HK-2 (cell line): ENCODE measurements around the gene NKTR.

Experiments used
- DNase-seq: peaks from one replicate; pipeline ENCODE4 v3.0.0-alpha.2; 2018; ENCODE audit not compliant: unreplicated experiment

The NKTR gene

DNA sequence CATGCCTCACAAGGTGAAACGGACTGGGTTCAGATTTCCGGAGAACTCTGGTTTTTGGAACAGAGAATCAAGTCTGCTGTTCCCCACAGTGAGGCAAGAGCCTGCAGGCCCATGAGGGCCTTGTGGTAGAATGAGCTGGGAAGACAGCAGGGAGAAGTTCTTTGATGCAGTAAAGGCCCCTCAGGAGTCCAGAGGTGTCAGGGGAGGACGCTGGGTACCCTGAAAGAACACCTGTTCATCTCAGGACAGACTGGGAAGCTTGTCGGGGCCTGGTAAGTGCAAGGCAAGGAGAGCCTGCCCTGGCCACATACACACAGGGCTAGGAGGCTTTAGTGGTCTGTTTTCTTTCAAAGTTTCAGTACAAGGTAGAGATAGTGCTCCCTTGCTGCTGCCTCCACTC is 49.3 kb downstream of the NKTR start:
- DNase-seq, result no peak

DNA sequence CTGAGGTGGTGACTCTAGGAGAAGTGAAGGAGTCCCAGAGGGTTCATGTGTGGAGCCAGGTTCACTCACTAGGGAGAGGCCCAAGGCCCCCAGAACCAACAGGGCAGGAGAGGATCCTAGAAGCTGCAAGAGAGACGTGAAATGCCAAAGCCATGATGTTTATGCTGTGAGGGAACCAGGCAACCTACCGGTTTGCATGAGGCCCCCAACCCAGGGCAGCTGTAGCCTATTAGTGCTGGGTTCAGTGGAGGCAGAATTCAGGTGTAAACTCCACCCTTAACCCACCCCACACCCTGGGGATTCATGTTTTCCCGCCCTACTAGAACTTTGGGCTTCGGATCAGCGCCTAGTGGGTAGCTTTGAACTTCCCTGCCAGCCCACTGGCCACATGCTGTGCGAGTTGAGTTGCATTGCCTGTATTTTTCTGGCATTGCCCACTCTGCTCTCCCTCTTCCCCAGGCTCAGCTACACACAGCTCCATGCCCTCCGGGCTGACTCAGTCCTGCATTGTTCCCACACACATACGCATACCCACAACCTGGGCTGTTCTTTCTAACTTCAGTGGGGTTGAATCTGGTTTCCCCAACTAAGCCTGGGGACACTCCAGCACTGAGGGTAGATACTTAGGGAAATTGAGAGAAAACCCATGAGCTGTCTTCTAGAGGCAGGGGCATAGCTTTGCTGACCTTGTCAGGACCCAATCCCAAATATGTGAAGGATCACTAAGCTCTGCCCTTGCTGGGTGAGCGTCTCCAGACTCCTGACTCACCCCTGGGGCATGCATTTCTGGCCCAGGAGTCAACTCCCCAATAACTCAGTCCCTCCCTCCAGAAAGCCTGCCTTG is 51.0 kb downstream of the NKTR start:
- DNase-seq, result peak; percentile 47

DNA sequence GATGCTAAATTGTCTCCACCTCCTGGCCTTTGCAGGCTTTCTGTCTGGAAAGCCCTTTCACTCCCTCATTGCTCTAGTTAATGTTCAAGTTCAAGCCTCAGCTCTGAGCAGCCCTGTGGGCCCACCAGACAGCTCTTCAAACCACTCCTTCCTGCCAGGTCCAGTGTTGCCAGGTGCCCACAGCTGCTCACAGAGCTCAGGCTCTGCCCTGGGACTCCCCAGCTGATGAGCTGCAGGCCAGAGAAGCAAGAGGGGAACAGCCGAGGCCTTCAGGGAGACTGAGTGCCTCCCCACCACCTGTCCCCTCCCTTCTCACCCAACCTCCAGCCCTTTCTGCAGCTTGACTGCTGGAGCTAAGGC is 51.7 kb downstream of the NKTR start:
- DNase-seq, result no peak

- peak; percentile 81 for DNase-seq
Observed at GRCh38 chr3:42652611-42653302, 52.3 kb downstream of the NKTR start.

DNA sequence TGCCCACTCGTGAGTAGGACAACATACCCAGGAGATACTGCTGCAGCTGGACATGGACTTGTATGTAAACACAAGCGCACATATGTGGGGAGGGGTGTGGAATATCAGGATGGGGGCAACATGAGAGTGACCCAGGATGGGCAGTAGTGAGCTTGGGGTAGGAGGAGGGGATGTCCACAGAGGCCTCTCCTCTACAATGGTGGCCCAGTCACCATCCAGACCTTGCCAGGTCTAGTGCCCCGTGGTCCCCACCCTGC is 52.7 kb downstream of the NKTR start:
- no peak for DNase-seq

GRCh38 chr3:42653560-42654330 is 53.3 kb downstream of the NKTR start, which contains the start of gene ZBTB47:
ZBTB47 (plus strand) TSS chr3:42653697; CDS start chr3:42658356, 4,659 bp downstream.
- peak; percentile 40 for DNase-seq

DNA sequence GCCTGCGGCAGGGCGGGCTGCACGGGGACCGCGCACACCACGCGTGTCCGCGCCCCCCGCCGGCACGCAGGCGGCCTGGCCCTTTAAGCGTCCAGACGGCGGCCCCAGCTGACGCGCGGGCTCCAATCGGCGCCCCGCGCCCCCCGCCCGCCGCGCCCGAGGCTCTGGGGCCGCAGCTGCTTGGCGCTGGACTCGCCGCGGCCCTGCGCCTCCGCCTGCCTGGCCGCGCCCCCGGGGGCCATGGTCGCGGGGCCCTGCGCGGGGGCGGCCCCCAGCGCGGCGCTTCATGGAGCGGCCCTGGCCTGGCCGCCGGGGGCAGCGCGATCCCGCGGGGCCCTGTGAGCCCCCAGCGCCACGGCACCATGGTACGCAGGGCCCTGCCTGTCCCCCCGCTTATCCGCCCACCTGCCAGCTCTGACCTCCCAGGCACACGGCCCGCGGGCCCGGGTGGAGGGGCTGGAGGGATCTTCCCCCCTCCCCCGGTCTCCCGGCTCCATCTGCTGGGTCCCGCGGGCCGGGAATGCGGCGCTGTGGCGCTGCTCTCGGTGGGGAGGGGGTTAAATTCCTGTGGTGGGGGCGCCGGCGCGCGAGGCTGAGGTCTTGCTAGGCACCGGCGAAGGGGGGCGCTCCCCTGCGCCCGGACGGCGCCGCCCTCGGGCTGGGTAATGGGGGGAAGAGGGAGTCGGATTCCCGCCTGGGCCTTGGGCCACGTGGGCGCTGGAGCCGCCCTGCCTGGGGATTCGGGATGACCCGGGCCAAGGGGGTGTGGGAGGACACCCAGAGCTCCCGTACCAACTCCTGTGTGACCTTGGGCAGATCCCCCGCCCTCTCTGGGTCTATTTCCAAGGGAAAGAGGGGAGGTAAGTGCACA is 54.1 kb downstream of the NKTR start:
- peak; percentile 54 for DNase-seq

GRCh38 chr3:42655331-42655888 is 54.9 kb downstream of the NKTR start:
- no peak for DNase-seq

DNA sequence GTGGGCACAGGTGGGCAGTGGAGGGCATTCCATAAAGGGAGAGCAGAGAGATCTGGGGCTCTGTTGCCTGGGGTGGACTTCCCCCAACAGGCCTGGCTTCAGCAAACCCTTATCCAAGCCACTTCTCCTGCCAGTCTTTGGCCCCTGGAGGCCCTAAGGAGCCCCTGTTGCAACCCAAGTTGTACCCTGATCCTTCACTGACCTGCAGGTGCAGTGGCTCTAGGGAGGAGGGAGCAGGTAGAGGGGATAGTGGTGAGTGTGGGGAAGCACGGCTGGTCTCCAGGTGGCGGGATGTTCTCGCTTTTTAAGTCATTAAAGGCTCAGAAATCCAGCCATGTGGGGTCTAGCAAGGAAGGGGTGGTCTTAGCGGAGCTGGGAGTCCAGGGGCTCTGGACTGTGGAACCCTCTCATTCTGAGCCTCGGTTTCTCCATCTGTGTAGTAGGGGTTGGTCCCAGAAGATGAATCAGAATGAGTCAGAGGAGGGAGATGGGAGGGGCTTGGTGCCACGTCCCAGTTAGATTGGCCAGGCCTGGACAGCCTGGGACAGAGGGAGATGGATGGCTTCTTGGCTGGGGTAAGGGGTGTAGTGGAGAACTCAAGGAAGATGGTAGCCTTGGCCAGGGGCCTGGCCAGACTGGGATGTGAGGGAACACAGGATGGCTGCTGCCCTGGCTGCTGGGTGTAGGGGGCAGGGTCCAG is 55.6 kb downstream of the NKTR start:
- DNase-seq, result no peak

DNA sequence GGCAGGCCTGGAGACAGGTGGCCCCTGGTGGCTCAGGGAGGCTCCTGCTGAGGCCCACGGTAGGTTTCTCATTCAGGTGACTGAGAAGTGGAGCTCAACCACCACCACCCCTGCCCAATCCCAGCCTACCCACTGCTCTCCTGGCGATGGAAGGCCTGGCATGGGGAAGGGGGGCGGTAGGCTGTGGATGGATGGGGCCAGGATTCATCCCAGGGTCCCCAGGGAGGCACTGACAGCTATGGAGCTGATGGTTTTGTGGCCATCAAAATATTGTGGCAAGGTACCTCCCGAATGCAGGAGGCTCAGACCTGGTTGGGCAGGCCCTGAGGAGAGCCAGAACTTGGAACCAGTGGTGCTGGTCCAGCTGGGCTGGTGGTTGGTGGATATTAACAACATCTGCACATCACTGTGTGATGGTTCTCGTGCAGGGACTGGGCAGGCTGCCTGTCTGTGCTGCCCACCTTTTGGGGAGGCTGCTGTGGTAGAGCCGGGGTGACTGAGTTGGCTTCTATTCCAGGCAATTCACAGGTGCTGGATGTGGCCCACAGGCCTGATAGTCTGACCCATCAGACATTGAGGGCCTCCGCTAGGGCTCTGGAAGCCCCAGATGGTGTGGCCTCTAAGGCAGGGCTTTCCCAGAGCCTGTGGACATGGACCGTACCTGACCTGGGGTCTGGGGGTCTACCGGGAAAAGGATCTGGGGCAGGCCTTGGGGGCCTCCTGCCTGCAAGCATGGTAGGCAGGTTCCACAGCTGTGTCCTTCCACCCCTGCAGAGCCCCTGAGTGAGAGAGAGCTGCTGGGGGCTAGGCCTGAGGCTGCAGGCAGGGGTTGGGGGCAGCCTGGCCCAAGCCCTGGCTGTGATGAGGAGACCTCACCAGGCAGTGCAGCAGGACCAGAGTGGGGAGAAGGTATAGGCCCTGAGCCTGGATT is 56.5 kb downstream of the NKTR start:
- no peak for DNase-seq

DNA sequence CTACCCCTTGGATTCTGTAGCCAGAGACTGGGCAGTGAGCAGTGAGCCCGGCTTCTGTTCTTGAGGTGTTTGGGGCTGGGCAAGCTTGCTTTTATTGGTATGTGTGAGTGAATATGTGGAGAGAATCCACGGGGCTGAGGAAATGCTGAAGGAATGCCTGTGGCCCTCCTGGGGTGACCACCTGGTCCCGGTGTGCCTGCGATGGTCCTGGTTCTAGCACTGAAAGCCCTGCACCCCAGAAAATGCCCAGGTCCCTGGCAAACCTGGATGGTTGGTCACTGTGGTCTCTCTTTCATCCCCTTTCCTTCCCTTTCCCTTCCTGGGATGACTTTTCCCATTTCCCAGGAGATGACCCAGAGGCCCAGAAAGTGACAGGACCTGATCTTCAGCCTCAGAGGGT is 57.2 kb downstream of the NKTR start:
- DNase-seq, result no peak

- DNase-seq, result no peak
Observed at GRCh38 chr3:42658091-42658770, 57.7 kb downstream of the NKTR start.

GRCh38 chr3:42658771-42659390 is 58.4 kb downstream of the NKTR start:
- no peak for DNase-seq

GRCh38 chr3:42659451-42660130 is 59.1 kb downstream of the NKTR start:
- DNase-seq, result no peak

DNA sequence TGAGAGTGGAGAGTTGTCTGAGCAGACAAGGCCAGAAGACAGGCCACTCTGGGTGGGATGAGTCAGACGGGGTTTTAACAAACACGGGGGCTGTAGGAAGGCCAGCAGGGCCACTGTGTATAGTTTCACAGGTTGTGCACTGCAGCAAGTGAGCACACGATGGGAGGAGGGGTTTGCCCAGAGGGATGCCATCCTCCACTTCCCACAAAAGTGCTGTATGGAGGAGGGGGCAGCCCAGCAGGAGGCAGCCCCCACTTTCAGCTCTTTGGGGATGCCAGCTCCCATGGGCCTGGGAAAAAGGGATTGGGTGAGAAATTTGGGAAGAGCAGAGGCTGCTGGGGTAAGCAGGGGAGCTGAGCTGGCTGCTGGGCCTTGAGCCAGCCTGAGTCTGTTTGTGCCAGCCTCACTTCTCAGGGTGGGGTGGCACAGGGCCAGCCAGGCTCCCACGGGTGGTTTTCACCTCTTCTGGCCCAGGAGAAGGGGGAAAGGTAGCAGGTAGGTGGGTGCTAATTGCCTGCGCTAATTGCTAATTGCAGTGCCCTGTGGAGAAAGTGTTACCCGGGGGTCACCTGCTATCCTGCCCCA is 59.7 kb downstream of the NKTR start:
- no peak for DNase-seq

DNA sequence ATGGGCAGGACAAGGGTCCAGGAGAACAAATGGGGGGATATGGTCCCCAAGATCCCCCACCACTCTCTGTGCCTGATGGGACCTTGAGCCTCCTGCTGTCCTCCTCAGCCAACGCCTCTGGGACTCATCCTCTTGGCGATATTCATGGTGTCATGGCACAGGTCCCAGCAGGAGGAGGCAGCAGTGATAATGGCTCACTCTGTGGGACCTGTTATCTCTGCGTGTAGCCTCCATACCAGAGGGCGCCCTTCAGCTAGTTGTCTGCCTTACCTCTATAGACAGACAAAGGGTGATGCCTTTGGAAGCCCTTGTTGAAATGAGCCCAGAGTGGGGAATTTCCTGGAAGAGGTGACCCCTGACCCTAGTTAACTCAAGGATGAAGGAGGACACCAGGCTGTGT is 60.4 kb downstream of the NKTR start:
- no peak for DNase-seq

GRCh38 chr3:42661593-42662022 is 61.1 kb downstream of the NKTR start:
- no peak for DNase-seq
